ENCODE measurements around the gene KCTD1. TPM values are rescaled to one million over a fixed set of nuclear protein-coding genes. Genes with fewer than 3 reads are reported as not detected.

The KCTD1 gene
- total and polyA plus RNA-seq, 2 of the 4 experiments (the other 2 are of a cell fraction) = 5.0 to 5.8 TPM

- in situ Hi-C loops (cut with MboI; ENCODE audit: low sequenced_read_pairs) = no loop called here
- intact Hi-C loops (cut with micrococcal nuclease) = no loop called here
- H3K56ac ChIP-seq (ENCODE audit: extremely low read depth, insufficient read depth, low read length) = no peak overlapping the region
- dilution Hi-C loops (cut with HindIII; ENCODE audit: low sequenced_read_pairs, unreplicated experiment) = no loop called here
- H4K20me1 ChIP-seq (ENCODE audit: insufficient read depth, low read length) = no peaks in the 10 kb centered on the region
- BruUV-seq (replicated peaks) = no TSS peak
- H3K9me1 ChIP-seq (ENCODE audit: insufficient read depth, low read length) = no peaks in the 10 kb centered on the region
- H3K9me3 ChIP-seq (ENCODE audit: control insufficient read depth, insufficient read depth, low read length) = no peaks in the 10 kb centered on the region
- no peak overlapping the region for H3K4me3 ChIP-seq (ENCODE audit: insufficient read depth, low read depth, low read length)
- WGBS, 2 experiments (ENCODE audit: extremely low coverage in 2 of 2, insufficient read length in 1 of 2) = no CpG with 5 or more reads among the region's 5 CpGs
- H3K4me2 ChIP-seq (ENCODE audit: low read depth, low read length) = no peak overlapping the region
- H2BK15ac ChIP-seq (ENCODE audit: low read depth, low read length) = no peak overlapping the region
- peaks cover 13% of the 10 kb centered on the region for H3K27me3 ChIP-seq (ENCODE audit: control insufficient read depth, insufficient read depth, low read length)
- no peak for TF ChIP-seq POLR2A (IDR thresholded peaks at IDR 0.05; ENCODE audit: low read depth, low read length)
- DNase-seq (no peak), ATAC-seq (ENCODE audit: low read depth) (no peak)
- no peak overlapping the region for H3K27ac ChIP-seq (ENCODE audit: insufficient read depth, low read length)
- H2AK9ac ChIP-seq (replicated peaks; ENCODE audit: low read depth, low read length, poor library complexity) = no peak overlapping the region
- H4K5ac ChIP-seq (ENCODE audit: low read depth, low read length) = no peak overlapping the region
- no peak overlapping the region for H2AFZ ChIP-seq (replicated peaks; ENCODE audit: low read length, poor library complexity)
- no peak overlapping the region for H3K9ac ChIP-seq (ENCODE audit: low read depth, low read length)
- H4K8ac ChIP-seq (ENCODE audit: low read depth in 2 of 2, low read length in 2 of 2) = no peak overlapping the region
- no peak overlapping the region for H3K4ac ChIP-seq (ENCODE audit: low read depth, low read length)
- H2BK5ac ChIP-seq (ENCODE audit: low read depth, low read length, poor library complexity, severe bottlenecking) = no peak overlapping the region
- H3K79me1 ChIP-seq (ENCODE audit: low read depth in 1 of 2, low read length in 2 of 2) = no peaks in the 10 kb centered on the region
- no peaks in the 10 kb centered on the region for H3K4me1 ChIP-seq (ENCODE audit: control insufficient read depth, insufficient read depth, low read length)
- H2BK20ac ChIP-seq (ENCODE audit: low read depth, low read length) = no peak overlapping the region
- ChIA-PET POLR2A (ENCODE audit: unreplicated experiment) (no interaction called here), CTCF (no interaction called here)
- no peak overlapping the region for H2BK120ac ChIP-seq (ENCODE audit: low read depth, low read length)
- H2AK5ac ChIP-seq (ENCODE audit: low read depth, low read length) = no peak overlapping the region
- no peak overlapping the region for H3K23ac ChIP-seq (ENCODE audit: low read depth, low read length)
- no peak overlapping the region for H3K14ac ChIP-seq (replicated peaks; ENCODE audit: low read depth, low read length)
- H3K18ac ChIP-seq (ENCODE audit: low read depth, low read length) = no peak overlapping the region
- no peak overlapping the region for H4K91ac ChIP-seq (ENCODE audit: insufficient read depth, low read depth, low read length)
- H3K36me3 ChIP-seq (ENCODE audit: control insufficient read depth, insufficient read depth, low read length) = no peaks in the 10 kb centered on the region
These were observed 20.7 kb upstream of the KCTD1 start for GRCh38 chr18:26568926-26569665.
